GM23338 (cell line): ENCODE data around the gene CSTF1. TPM values are rescaled to one million over a fixed set of nuclear protein-coding genes. Genes with fewer than 3 reads are reported as not detected.

ENCODE experiments used
- ATAC-seq: fragments of 200-7000 bp; cut with Tn5 transposase; 3 replicates; pipeline ENCODE4 v1.9.1; 2020
- DNase-seq: peaks from one replicate; pipeline ENCODE4 v3.0.0-alpha.2; 2015; ENCODE audit warnings: low spot score
- H2AFZ ChIP-seq: fragments of 200-600 bp; sonication (generic); 2 replicates; pipeline ENCODE4 v1.8.0; 2016; ENCODE audit warnings: antibody characterized with exemption, mild to moderate bottlenecking, moderate library complexity
- H3F3A ChIP-seq: fragments of 200-600 bp; sonication (generic); replicated peaks from 2 replicates; pipeline ENCODE4 v1.8.0; 2017; ENCODE audit warnings: antibody characterized with exemption, mixed run types, low read depth
- H3K27ac ChIP-seq: fragments of 200-600 bp; sonication (generic); 2 replicates; pipeline ENCODE4 v1.6.1; 2016; ENCODE audit warnings: low read depth
- H3K27me3 ChIP-seq: fragments of 200-600 bp; sonication (generic); 2 replicates; pipeline ENCODE4 v1.8.0; 2016; ENCODE audit warnings: mild to moderate bottlenecking, mixed run types, moderate library complexity; ENCODE audit not compliant: insufficient read depth
- H3K36me3 ChIP-seq: fragments of 200-600 bp; sonication (generic); 2 replicates; pipeline ENCODE4 v1.8.0; 2016; ENCODE audit warnings: mild to moderate bottlenecking; ENCODE audit not compliant: insufficient read depth
- H3K4me1 ChIP-seq: fragments of 200-600 bp; sonication (generic); 2 replicates; pipeline ENCODE4 v1.8.0; 2016; ENCODE audit warnings: mild to moderate bottlenecking, moderate library complexity; ENCODE audit not compliant: insufficient read depth
- H3K4me2 ChIP-seq: fragments of 200-600 bp; sonication (generic); 2 replicates; pipeline ENCODE4 v1.7.1; 2017; ENCODE audit warnings: mixed run types
- H3K4me3 ChIP-seq: fragments of 200-600 bp; sonication (generic); 2 replicates; pipeline ENCODE4 v1.6.1; 2016; ENCODE audit warnings: mixed run types
- H3K79me2 ChIP-seq: fragments of 200-600 bp; sonication (generic); replicated peaks from 2 replicates; pipeline ENCODE4 v1.8.0; 2017; ENCODE audit warnings: mild to moderate bottlenecking; ENCODE audit not compliant: insufficient read depth
- H3K9me2 ChIP-seq: fragments of 200-600 bp; sonication (generic); 2 replicates; pipeline ENCODE4 v1.8.0; 2017; ENCODE audit not compliant: insufficient read depth
- H4K20me1 ChIP-seq: fragments of 200-600 bp; sonication (generic); replicated peaks from 2 replicates; pipeline ENCODE4 v1.8.0; 2017; ENCODE audit warnings: mild to moderate bottlenecking; ENCODE audit not compliant: insufficient read depth
- H3K27ac Mint-ChIP-seq: 2 replicates; pipeline ENCODE4 v1.8.0; 2020; ENCODE audit warnings: inconsistent platforms, mild to moderate bottlenecking, moderate library complexity, mixed read lengths
- H3K27me3 Mint-ChIP-seq: 3 replicates; pipeline ENCODE4 v1.8.0; 2022; ENCODE audit warnings: low read depth, mild to moderate bottlenecking, moderate library complexity, mixed read lengths, inconsistent platforms; ENCODE audit not compliant: insufficient read depth, poor library complexity
- H3K36me3 Mint-ChIP-seq: 3 replicates; pipeline ENCODE4 v1.8.0; 2021; ENCODE audit warnings: low read depth, mild to moderate bottlenecking, inconsistent platforms, moderate library complexity, mixed read lengths
- H3K4me1 Mint-ChIP-seq: 3 replicates; pipeline ENCODE4 v1.8.0; 2020; ENCODE audit warnings: mild to moderate bottlenecking, inconsistent platforms, mixed read lengths
- H3K4me3 Mint-ChIP-seq: 3 replicates; pipeline ENCODE4 v1.8.0; 2021; ENCODE audit warnings: moderate library complexity, mild to moderate bottlenecking, inconsistent platforms, mixed read lengths
- H3K9me3 Mint-ChIP-seq: 3 replicates; pipeline ENCODE4 v1.8.0; 2020; ENCODE audit warnings: moderate library complexity, mild to moderate bottlenecking, inconsistent platforms, mixed read lengths
- CREB1 ChIP-seq: fragments of 250-450 bp; sonication (Bioruptor Pico); IDR thresholded peaks from 2 replicates; pipeline ENCODE4 v1.5.0; 2020; ENCODE audit warnings: low read depth, mild to moderate bottlenecking, moderate library complexity
- EZH2phosphoT487 ChIP-seq: fragments of 200-600 bp; sonication (generic); IDR thresholded peaks from one replicate; pipeline ENCODE4 v1.8.1; 2018; ENCODE audit warnings: antibody characterized with exemption; ENCODE audit not compliant: unreplicated experiment
- NANOG ChIP-seq: IDR thresholded peaks from 2 replicates; pipeline ENCODE4 v1.6.1; 2016; ENCODE audit warnings: antibody characterized with exemption, borderline replicate concordance
- POLR2AphosphoS5 ChIP-seq: IDR thresholded peaks from 2 replicates; pipeline ENCODE4 v1.6.1; 2016; ENCODE audit warnings: antibody characterized with exemption, low read depth
- REST ChIP-seq: IDR thresholded peaks from one replicate; pipeline ENCODE4 v1.6.1; 2018; ENCODE audit warnings: antibody characterized with exemption; ENCODE audit not compliant: unreplicated experiment
- ZNF114 ChIP-seq: fragments of 250-450 bp; sonication (Bioruptor Pico); IDR thresholded peaks from 2 replicates; pipeline ENCODE4 v1.5.0; 2020; ENCODE audit warnings: mild to moderate bottlenecking, moderate library complexity
- ZNF331 ChIP-seq: fragments of 250-450 bp; sonication (Bioruptor Pico); IDR thresholded peaks from 2 replicates; pipeline ENCODE4 v1.5.0; 2020; ENCODE audit warnings: low read depth, mild to moderate bottlenecking, moderate library complexity
- polyA plus RNA-seq: library from polyadenylated mRNA; unstranded; fragments of >200 nt; fragmentation: Nextera tagmentation; extraction: Ambion mirVana; gene quantifications from 2 replicates; pipeline ENCODE4 v1.2.1, GENCODE V29; 2016
- total RNA-seq: library from RNA; depleted of rRNA; stranded (reverse); fragments of >200 nt; shearing (Covaris generic); gene quantifications from 2 replicates; pipeline ENCODE4 v1.2.3, GENCODE V29; 2014

The CSTF1 gene
- total and polyA plus RNA-seq, 2 experiments from 2014 or later, result 21.5 to 62.3 TPM

DNA sequence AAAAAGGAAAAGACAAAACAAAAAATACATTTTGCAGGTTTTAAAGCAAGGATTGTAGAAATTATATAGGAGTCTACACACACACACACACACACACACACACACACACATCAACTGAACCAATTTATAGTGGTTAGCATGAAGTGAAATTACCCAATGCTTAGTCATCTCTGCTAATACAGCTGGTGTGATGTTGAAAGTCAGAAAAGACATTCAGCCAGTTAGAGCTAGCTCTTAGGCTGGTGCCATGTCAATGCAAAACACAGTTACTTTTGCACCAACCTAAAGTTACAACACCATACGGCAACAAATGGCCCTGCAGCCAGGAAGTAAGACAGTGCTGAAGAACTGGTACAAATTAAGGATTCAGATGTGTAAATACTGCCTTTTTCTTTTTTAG is 18.5 kb upstream of the CSTF1 start:
- H3K4me3 ChIP-seq, result no peak overlapping the region
- H3K36me3 ChIP-seq, result peaks cover 48% of the 10 kb centered on the region
- no peak overlapping the region for H2AFZ ChIP-seq
- Mint-ChIP-seq H3K4me1 (no peaks in the 10 kb centered on the region), H3K27me3 (peaks cover 4% of the 10 kb centered on the region), H3K9me3 (no peaks in the 10 kb centered on the region), H3K36me3 (peaks cover 84% of the 10 kb centered on the region), H3K27ac (no peak overlapping the region), H3K4me3 (no peak overlapping the region)
- no peaks in the 10 kb centered on the region for H3K27me3 ChIP-seq
- H3K79me2 ChIP-seq, result peaks cover 72% of the 10 kb centered on the region
- no peaks in the 10 kb centered on the region for H3K4me1 ChIP-seq
- DNase-seq (no peak), ATAC-seq (no peak)
- no peaks in the 10 kb centered on the region for H3K9me2 ChIP-seq
- TF ChIP-seq POLR2AphosphoS5 (no peak), ZNF331 (CRISPR knock-in tag) (no peak), CREB1 (no peak), ZNF114 (CRISPR knock-in tag) (no peak), NANOG (no peak), REST (no peak)
- H3K27ac ChIP-seq, result no peak overlapping the region
- H4K20me1 ChIP-seq, result peaks cover 51% of the 10 kb centered on the region
- H3F3A ChIP-seq, result no peaks in the 10 kb centered on the region; the same call in 1 of the 2 replicates
- H3K4me2 ChIP-seq, result no peak overlapping the region

DNA sequence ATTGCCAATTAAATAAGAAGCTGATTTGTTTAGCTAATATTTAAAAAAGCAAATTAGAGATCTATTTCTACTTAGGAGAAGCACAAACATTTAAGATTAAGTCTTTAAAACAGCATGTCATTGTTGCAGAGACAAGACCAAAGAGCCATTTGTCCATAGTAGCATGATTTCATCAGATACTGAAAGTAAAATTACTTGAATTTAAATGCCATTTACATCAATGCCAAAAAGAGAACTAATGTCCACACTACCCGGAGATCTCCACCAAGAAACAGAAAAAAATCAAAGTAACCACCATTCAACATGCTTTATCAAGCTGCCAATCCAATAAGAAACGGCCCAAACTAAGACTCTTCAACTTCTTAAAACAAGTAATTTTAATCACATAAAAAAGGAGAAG is 16.1 kb upstream of the CSTF1 start:
- Mint-ChIP-seq H3K27ac (no peak overlapping the region), H3K4me1 (no peaks in the 10 kb centered on the region), H3K36me3 (peaks cover 82% of the 10 kb centered on the region), H3K4me3 (no peak overlapping the region), H3K9me3 (no peaks in the 10 kb centered on the region), H3K27me3 (no peaks in the 10 kb centered on the region)
- ATAC-seq, result no peak
- Histone ChIP-seq H3K36me3 (peaks cover 64% of the 10 kb centered on the region), H3K9me2 (no peaks in the 10 kb centered on the region), H4K20me1 (peaks cover 50% of the 10 kb centered on the region), H2AFZ (no peak overlapping the region), H3K79me2 (peaks cover 95% of the 10 kb centered on the region), H3F3A (no peaks in the 10 kb centered on the region; the same call in 1 of the 2 replicates), H3K4me2 (no peak overlapping the region), H3K4me1 (no peaks in the 10 kb centered on the region), H3K27ac (no peak overlapping the region), H3K27me3 (no peaks in the 10 kb centered on the region), H3K4me3 (no peak overlapping the region)
- DNase-seq, result no peak
- TF ChIP-seq POLR2AphosphoS5 (no peak), NANOG (no peak), ZNF331 (CRISPR knock-in tag) (no peak)

DNA sequence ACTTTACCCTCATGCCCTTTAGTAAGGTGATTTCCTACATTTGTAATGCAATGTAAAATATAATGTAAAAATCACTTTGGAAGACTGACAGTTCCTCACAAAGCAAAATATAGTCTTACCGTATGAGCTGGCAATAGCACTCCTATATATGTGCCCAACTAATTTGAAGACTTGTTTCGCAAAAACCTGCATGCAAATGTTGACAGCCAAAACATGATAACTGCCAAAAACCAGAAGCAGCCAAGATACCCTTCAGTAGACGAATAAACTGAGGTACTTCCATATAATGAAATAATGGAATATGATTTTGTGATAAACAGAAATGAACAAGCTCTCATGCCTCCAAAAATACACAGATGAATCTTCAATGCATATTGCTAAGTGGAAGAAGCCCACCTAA is 14.1 kb upstream of the CSTF1 start:
- DNase-seq (no peak), ATAC-seq (no peak)
- peaks cover 99% of the 10 kb centered on the region for H3K79me2 ChIP-seq
- no peaks in the 10 kb centered on the region for H3K4me1 ChIP-seq
- H3K27me3 Mint-ChIP-seq, result peaks cover 3% of the 10 kb centered on the region
- no peak overlapping the region for H3K4me3 Mint-ChIP-seq
- no peak overlapping the region for H2AFZ ChIP-seq
- no peaks in the 10 kb centered on the region for H3K9me2 ChIP-seq
- no peak overlapping the region for H3K4me2 ChIP-seq
- H3K36me3 Mint-ChIP-seq, result peaks cover 84% of the 10 kb centered on the region
- H3K9me3 Mint-ChIP-seq, result no peaks in the 10 kb centered on the region
- H3K27me3 ChIP-seq, result no peaks in the 10 kb centered on the region
- H3K27ac Mint-ChIP-seq, result no peak overlapping the region
- peaks cover 2% of the 10 kb centered on the region; the same call in 2 of the 3 replicates for H3K4me1 Mint-ChIP-seq
- peaks cover 65% of the 10 kb centered on the region for H3K36me3 ChIP-seq
- no peak overlapping the region for H3K27ac ChIP-seq
- H4K20me1 ChIP-seq, result peaks cover 36% of the 10 kb centered on the region
- no peak overlapping the region for H3K4me3 ChIP-seq
- H3F3A ChIP-seq, result no peaks in the 10 kb centered on the region
- TF ChIP-seq EZH2phosphoT487, result no peak
- no peak for TF ChIP-seq CREB1
- TF ChIP-seq ZNF114 (CRISPR knock-in tag), result no peak
